Measurements from ENCODE around the gene SNX21. TPM values are rescaled to one million over a fixed set of nuclear protein-coding genes. Genes with fewer than 3 reads are reported as not detected.
"Not testable (repeated sequence)": the region's sequence is repeated elsewhere in the genome, so short reads cannot be mapped to it uniquely, and the experiment has no call there.

Gene SNX21
- total RNA-seq = 1 to 10 TPM; 1.6 TPM

GRCh38 chr20:45833030-45833882 lies at the start of gene SNX21:
SNX21 (plus strand) TSS chr20:45833799; CDS start chr20:45833920, 121 bp downstream.
- CTCF ChIA-PET = interaction anchor here (1.2 to 1.8 kb wide), 2 partner anchors 9 to 137 kb away, joined by 3 to 5 read pairs; no protein-coding TSS in a partner anchor
- POLR2A ChIA-PET = interaction anchor here (0.5 to 0.9 kb wide), 2 partner anchors 102 kb away, joined by 5 to 7 read pairs; partner anchors contain the start of gene PCIF1

- CTCF ChIA-PET = no interaction called here
- POLR2A ChIA-PET = no interaction called here
These were observed 45.2 kb upstream of the SNX21 start for GRCh38 chr20:45788351-45788750.

- CTCF ChIA-PET = interaction anchor here (2.2 kb wide), 1 partner anchor 21 kb away, joined by 6 read pairs; no protein-coding TSS in a partner anchor
- POLR2A ChIA-PET = interaction anchor here (0.6 to 1.0 kb wide), 2 partner anchors 12 to 419 kb away, joined by 3 to 4 read pairs; no protein-coding TSS in a partner anchor
These were observed 41.1 kb upstream of the SNX21 start for GRCh38 chr20:45792317-45793118.

- ChIA-PET POLR2A (no interaction called here), CTCF (no interaction called here)
These were observed 37.1 kb upstream of the SNX21 start for GRCh38 chr20:45796337-45797065.

- POLR2A ChIA-PET, CTCF ChIA-PET: not testable (repeated sequence)
These were observed 36.1 kb upstream of the SNX21 start for GRCh38 chr20:45797510-45797909.

GRCh38 chr20:45797955-45798354 lies 35.6 kb upstream of the SNX21 start:
- POLR2A ChIA-PET = not testable (repeated sequence)
- CTCF ChIA-PET = interaction anchor here (1.7 to 2.0 kb wide), 2 partner anchors 51 to 172 kb away, joined by 5 to 9 read pairs; no protein-coding TSS in a partner anchor

- ChIA-PET CTCF (interaction anchor here (0.7 to 2.0 kb wide), 17 partner anchors 9 to 189 kb away, joined by 3 to 9 read pairs (median 3); partner anchors contain the start of genes CTSA, NEURL2 and ZNF335), POLR2A (interaction anchor here (0.6 to 1.2 kb wide), 2 partner anchors 12 to 16 kb away, joined by 4 to 5 read pairs; no protein-coding TSS in a partner anchor)
These were observed 34.5 kb upstream of the SNX21 start for GRCh38 chr20:45798935-45799642.

- ChIA-PET POLR2A (interaction anchor here (0.5 kb wide), 1 partner anchor 37 kb away, joined by 6 read pairs; no protein-coding TSS in a partner anchor), CTCF (interaction anchor here (0.8 kb wide), 1 partner anchor 137 kb away, joined by 3 read pairs; no protein-coding TSS in a partner anchor)
These were observed 31.7 kb upstream of the SNX21 start for GRCh38 chr20:45801851-45802250.

GRCh38 chr20:45810191-45810970 lies 23.2 kb upstream of the SNX21 start:
- ChIA-PET POLR2A (no interaction called here), CTCF (no interaction called here)

- ChIA-PET POLR2A (interaction anchor here (0.6 to 0.7 kb wide), 5 partner anchors 10 to 122 kb away, joined by 3 to 4 read pairs (median 3); partner anchors contain the start of genes DNTTIP1, NEURL2, PCIF1 and WFDC3), CTCF (interaction anchor here (1.0 to 2.1 kb wide), 4 partner anchors 10 to 77 kb away, joined by 3 to 13 read pairs (median 4); no protein-coding TSS in a partner anchor)
These were observed 21.2 kb upstream of the SNX21 start, which contains the start of gene UBE2C for GRCh38 chr20:45812157-45813005. UBE2C (plus strand) TSS chr20:45812644; CDS start chr20:45812696, 52 bp downstream.

- POLR2A ChIA-PET = interaction anchor here (0.6 to 0.7 kb wide), 5 partner anchors 9 to 121 kb away, joined by 3 to 4 read pairs (median 3); partner anchors contain the start of genes DNTTIP1, NEURL2, PCIF1 and WFDC3
- CTCF ChIA-PET = interaction anchor here (1.0 to 2.1 kb wide), 4 partner anchors 9 to 76 kb away, joined by 3 to 13 read pairs (median 4); no protein-coding TSS in a partner anchor
These were observed 20.6 kb upstream of the SNX21 start for GRCh38 chr20:45813006-45813340.

GRCh38 chr20:45813489-45813888 lies 20.1 kb upstream of the SNX21 start:
- ChIA-PET POLR2A (interaction anchor here (0.6 to 0.7 kb wide), 2 partner anchors 77 to 588 kb away, joined by 3 read pairs; partner anchors contain the start of gene NEURL2), CTCF (interaction anchor here (1.0 to 2.1 kb wide), 4 partner anchors 9 to 76 kb away, joined by 3 to 13 read pairs (median 4); no protein-coding TSS in a partner anchor)

GRCh38 chr20:45814314-45814713 lies 19.3 kb upstream of the SNX21 start:
- ChIA-PET POLR2A (no interaction called here), CTCF (interaction anchor here (2.1 kb wide), 1 partner anchor 11 kb away, joined by 13 read pairs; no protein-coding TSS in a partner anchor)

- ChIA-PET POLR2A (interaction anchor here (0.6 to 1.1 kb wide), 2 partner anchors 16 to 118 kb away, joined by 3 to 5 read pairs; no protein-coding TSS in a partner anchor), CTCF (interaction anchor here (0.6 kb wide), 1 partner anchor 56 kb away, joined by 3 read pairs; no protein-coding TSS in a partner anchor)
These were observed 16.6 kb upstream of the SNX21 start for GRCh38 chr20:45816951-45817350.

- CTCF ChIA-PET = no interaction called here
These were observed 16.0 kb upstream of the SNX21 start for GRCh38 chr20:45817376-45818194.

More at GRCh38 chr20:45817376-45818194, 16.0 kb upstream of the SNX21 start:
- POLR2A ChIA-PET = interaction anchor here (0.6 to 1.1 kb wide), 2 partner anchors 24 to 117 kb away, joined by 5 read pairs; no protein-coding TSS in a partner anchor

Measured in activated CD8-positive, alpha-beta memory T cell treated with anti-CD3 and anti-CD28 coated beads for 36 hours (primary cell).